Measurements from ENCODE around the gene RAD18. TPM values are rescaled to one million over a fixed set of nuclear protein-coding genes. Genes with fewer than 3 reads are reported as not detected.

Gene RAD18
- 1 to 10 TPM; 2.4 to 3.6 TPM for total RNA-seq

DNA sequence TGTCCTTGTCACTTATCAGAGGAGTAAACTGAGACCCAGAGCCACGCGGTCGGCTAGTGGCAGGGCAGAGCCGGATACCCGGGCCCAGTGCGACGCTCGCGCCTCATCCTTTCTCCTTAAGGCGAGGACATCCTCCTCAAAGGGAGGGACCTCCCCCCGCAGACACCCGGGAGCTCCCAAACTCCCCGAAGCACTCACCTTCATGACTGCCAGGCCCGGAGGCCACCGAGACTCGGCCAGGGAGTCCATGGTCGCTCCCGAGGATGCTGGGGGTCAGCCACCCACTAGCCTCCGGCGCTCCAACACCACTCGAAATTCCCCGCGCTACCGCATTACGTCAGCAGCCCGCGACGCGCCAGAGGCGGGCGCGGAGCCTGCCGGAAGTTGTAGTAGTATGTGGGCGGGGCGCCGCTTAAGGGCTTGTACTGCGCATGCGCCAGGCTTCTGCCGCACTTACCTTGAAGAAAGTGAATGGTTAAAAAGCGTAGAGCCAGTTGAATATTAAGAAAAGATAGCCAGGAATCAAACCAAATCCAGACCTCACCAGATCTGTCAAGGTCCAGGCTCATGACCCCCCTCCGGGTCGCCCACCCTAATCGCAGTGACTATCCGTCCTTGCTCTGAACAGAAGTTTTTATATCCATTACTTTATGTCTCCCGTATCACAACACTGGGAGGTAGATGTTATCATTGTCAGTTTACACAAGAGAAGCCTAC lies at the start of gene RAD18:
Gene RAD18 (minus strand): TSS at position 336 of the 717 bp plus-strand sequence. CDS start 87 bp downstream, at position 249.
- Histone ChIP-seq H3K4me1 (peaks cover 0 to 16% of the 10 kb centered on the region in 2 donors), H3K4me3 (peak within 1 kb of the TSS; percentile 72 to 85), H3K27me3 (no peaks in the 10 kb centered on the region), H3K9me3 (no peaks in the 10 kb centered on the region), H3K27ac (peak within 1 kb of the TSS; percentile 72 to 78), H3K36me3 (no peaks in the 10 kb centered on the region)
- DNase-seq (ENCODE audit: low spot score), result peak; percentile 93
- no peak for TF ChIP-seq CTCF (IDR thresholded peaks at IDR 0.05)

- Histone ChIP-seq H3K9me3 (no peaks in the 10 kb centered on the region), H3K27me3 (no peaks in the 10 kb centered on the region), H3K4me3 (no peak overlapping the region), H3K36me3 (no peaks in the 10 kb centered on the region), H3K4me1 (no peaks in the 10 kb centered on the region), H3K27ac (no peak overlapping the region)
- TF ChIP-seq CTCF (IDR thresholded peaks at IDR 0.05), result no peak
- no peak for DNase-seq (ENCODE audit: low spot score)
Measured at GRCh38 chr3:9012521-9012920, 49.2 kb upstream of the RAD18 start.

GRCh38 chr3:9009976-9010545 lies 46.8 kb upstream of the RAD18 start:
- H3K4me1 ChIP-seq, result no peaks in the 10 kb centered on the region
- no peaks in the 10 kb centered on the region for H3K9me3 ChIP-seq
- no peak overlapping the region for H3K27ac ChIP-seq
- no peaks in the 10 kb centered on the region for H3K27me3 ChIP-seq
- H3K4me3 ChIP-seq, result no peak overlapping the region
- H3K36me3 ChIP-seq, result no peaks in the 10 kb centered on the region
- no peak for TF ChIP-seq CTCF (IDR thresholded peaks at IDR 0.05)
- DNase-seq (ENCODE audit: low spot score), result peak; percentile 1

DNA sequence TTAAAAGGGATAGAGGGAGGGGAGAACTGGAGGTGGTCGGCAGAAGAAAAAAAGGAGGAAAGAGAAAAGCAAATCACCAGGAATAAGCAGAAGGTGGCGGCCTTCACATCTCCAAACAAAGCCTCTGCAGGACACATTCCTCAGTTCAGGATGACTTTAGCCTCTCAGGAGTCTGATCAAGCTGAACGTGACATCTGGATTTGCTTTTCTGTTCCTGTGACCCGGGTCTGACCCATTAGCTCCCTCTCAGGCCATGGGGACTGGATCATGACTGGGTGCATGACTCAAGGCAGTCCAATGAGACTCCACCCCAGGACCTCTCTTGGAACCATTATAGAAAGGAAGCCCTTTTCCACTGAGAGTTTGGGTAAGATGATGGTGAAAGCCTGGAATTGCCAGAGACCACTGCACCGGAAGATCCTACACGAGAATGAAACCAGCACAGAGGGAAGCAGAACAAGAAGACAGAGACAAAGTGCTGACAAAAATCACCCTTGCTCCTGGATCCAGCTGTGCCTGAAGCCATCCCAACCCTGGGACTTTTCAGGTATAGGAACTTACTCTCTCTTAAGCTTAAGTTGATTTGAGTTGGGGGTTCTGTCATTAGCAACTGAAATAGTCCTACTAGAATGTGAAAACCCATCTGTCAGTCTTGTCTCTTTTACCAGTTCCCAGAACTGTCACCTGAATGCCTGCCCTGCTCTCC lies 45.4 kb upstream of the RAD18 start:
- H3K27ac ChIP-seq, result no peak overlapping the region
- no peaks in the 10 kb centered on the region for H3K4me1 ChIP-seq
- TF ChIP-seq CTCF (IDR thresholded peaks at IDR 0.05), result no peak

DNA sequence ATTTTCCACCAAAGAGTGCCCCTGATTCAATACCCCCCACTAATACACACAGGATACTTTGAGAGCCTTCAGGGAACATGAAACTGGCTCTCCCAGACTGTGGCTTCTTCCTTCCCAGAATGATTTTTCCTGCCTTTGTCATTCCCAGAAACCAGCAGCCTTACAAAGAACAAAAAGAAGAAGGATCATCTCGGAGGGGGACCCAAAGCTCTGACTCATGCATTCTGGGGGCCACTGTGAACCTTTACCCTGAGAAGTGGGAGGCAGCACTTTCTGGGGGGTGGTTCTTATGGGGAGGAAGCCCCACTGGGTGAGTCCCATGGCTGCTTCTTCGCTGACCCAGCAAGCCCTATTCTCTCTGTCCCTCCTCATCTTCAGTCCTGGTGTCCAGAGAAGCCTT lies 44.7 kb upstream of the RAD18 start:
- TF ChIP-seq CTCF (IDR thresholded peaks at IDR 0.05), result no peak
- H3K36me3 ChIP-seq, result no peaks in the 10 kb centered on the region
- no peak overlapping the region for H3K27ac ChIP-seq
- no peak overlapping the region for H3K4me3 ChIP-seq
- no peak for DNase-seq (ENCODE audit: low spot score)
- no peaks in the 10 kb centered on the region for H3K27me3 ChIP-seq
- H3K9me3 ChIP-seq, result no peaks in the 10 kb centered on the region
- H3K4me1 ChIP-seq, result no peaks in the 10 kb centered on the region

More for the DNA sequence above, 45.4 kb upstream of the RAD18 start:
- Histone ChIP-seq H3K9me3 (no peaks in the 10 kb centered on the region), H3K4me3 (no peak overlapping the region), H3K36me3 (no peaks in the 10 kb centered on the region), H3K27me3 (no peaks in the 10 kb centered on the region)
- DNase-seq (ENCODE audit: low spot score), result peak; percentile 2

Data from right atrium auricular region (tissue), 2 donors.